Dermis blood vessel endothelial cell (primary cell): Measurements from ENCODE around the gene RALGAPA2. TPM values are rescaled to one million over a fixed set of nuclear protein-coding genes. Genes with fewer than 3 reads are reported as not detected.

ENCODE experiments used
- DNase-seq: peaks from one replicate; pipeline ENCODE4 v3.0.0; 2010
- total RNA-seq: library from RNA; depleted of rRNA; stranded (reverse); fragments of >200 nt; gene quantifications from 2 replicates; pipeline ENCODE4 v1.2.3, GENCODE V29; 2014

The RALGAPA2 gene
- total RNA-seq, 1 donor from 2014 or later: 102 TPM

GRCh38 chr20:20720158-20720557 is 7.7 kb upstream of the RALGAPA2 start:
- no peak for DNase-seq

- DNase-seq: no peak
Measured at GRCh38 chr20:20719411-20719810, 7.0 kb upstream of the RALGAPA2 start.

GRCh38 chr20:20713244-20713765 is 861 bp upstream of the RALGAPA2 start:
- no peak for DNase-seq

GRCh38 chr20:20712004-20712473 is 405 bp downstream of the RALGAPA2 start:
- peak; percentile 35 for DNase-seq

GRCh38 chr20:20711413-20711812 is 1.0 kb downstream of the RALGAPA2 start:
- DNase-seq: peak; percentile 29

GRCh38 chr20:20710443-20711315 is 1.8 kb downstream of the RALGAPA2 start:
- DNase-seq: peak; percentile 49

GRCh38 chr20:20709887-20710286 is 2.6 kb downstream of the RALGAPA2 start:
- DNase-seq: no peak

- DNase-seq: no peak
Measured at GRCh38 chr20:20706285-20706684, 6.2 kb downstream of the RALGAPA2 start.

GRCh38 chr20:20702330-20703245 is 9.9 kb downstream of the RALGAPA2 start:
- DNase-seq: no peak

GRCh38 chr20:20699917-20700316 is 12.5 kb downstream of the RALGAPA2 start:
- no peak for DNase-seq

GRCh38 chr20:20699144-20699543 is 13.3 kb downstream of the RALGAPA2 start:
- no peak for DNase-seq

- no peak for DNase-seq
Measured at GRCh38 chr20:20697325-20697845, 15.1 kb downstream of the RALGAPA2 start.

- peak; percentile 63 for DNase-seq
Measured at GRCh38 chr20:20695250-20695816, 17.1 kb downstream of the RALGAPA2 start.

GRCh38 chr20:20694591-20694990 is 17.9 kb downstream of the RALGAPA2 start:
- no peak for DNase-seq

- DNase-seq: no peak
Measured at GRCh38 chr20:20692587-20692986, 19.9 kb downstream of the RALGAPA2 start.

GRCh38 chr20:20691477-20692235 is 20.8 kb downstream of the RALGAPA2 start:
- no peak for DNase-seq

- DNase-seq: no peak
Measured at GRCh38 chr20:20690676-20691476, 21.6 kb downstream of the RALGAPA2 start.

GRCh38 chr20:20687319-20687718 is 25.1 kb downstream of the RALGAPA2 start:
- DNase-seq: no peak

- no peak for DNase-seq
Measured at GRCh38 chr20:20685635-20686034, 26.8 kb downstream of the RALGAPA2 start.

GRCh38 chr20:20683481-20684321 is 28.7 kb downstream of the RALGAPA2 start:
- no peak for DNase-seq
